ENCODE results near the gene ASAP2.

DNA sequence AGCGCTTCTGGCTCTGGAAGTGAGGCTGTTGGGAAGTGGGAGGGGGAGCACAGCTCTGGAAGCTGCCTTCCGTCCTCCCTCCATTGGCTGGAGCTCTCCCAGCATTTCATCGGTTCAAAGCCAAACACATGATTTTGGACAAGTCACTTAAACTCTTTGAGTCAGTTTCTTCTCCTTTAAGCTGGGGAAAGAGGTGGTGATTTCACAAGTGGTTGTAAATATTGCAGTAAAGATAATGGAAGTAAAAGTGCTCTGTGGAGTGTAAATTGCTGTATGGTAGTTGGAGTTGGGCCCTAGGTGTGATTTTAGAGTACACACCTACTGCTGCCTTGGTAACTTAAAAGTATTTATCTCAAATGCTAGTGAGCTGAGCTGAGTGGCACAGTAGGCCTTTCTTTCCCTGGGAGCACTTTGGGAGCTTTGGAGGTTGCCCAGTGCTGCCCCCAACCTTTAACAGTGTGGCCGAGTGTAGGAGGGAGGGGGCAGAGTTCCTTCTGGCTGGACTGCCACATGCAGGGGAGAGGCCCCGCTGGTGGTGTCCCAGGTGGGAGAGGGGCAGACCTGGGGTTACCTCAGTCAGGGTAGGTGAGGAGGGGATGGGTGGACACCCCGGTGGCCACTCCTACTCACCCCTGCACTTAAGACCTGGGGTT lies 54.7 kb downstream of the ASAP2 start:
- TF ChIP-seq, protein P1, sequence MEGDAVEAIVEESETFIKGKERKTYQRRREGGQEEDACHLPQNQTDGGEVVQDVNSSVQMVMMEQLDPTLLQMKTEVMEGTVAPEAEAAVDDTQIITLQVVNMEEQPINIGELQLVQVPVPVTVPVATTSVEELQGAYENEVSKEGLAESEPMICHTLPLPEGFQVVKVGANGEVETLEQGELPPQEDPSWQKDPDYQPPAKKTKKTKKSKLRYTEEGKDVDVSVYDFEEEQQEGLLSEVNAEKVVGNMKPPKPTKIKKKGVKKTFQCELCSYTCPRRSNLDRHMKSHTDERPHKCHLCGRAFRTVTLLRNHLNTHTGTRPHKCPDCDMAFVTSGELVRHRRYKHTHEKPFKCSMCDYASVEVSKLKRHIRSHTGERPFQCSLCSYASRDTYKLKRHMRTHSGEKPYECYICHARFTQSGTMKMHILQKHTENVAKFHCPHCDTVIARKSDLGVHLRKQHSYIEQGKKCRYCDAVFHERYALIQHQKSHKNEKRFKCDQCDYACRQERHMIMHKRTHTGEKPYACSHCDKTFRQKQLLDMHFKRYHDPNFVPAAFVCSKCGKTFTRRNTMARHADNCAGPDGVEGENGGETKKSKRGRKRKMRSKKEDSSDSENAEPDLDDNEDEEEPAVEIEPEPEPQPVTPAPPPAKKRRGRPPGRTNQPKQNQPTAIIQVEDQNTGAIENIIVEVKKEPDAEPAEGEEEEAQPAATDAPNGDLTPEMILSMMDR (conservative IDR thresholded peaks at IDR 0.05; ENCODE audit: low read depth, low read length), result no peak
- TF ChIP-seq EZH2 (IDR thresholded peaks at IDR 0.05; ENCODE audit: low read length, unreplicated experiment), result no peak
